Urothelium cell line (cell line): ENCODE results near the gene EIF4G3.
"Not testable (repeated sequence)": the region's sequence is repeated elsewhere in the genome, so short reads cannot be mapped to it uniquely, and the experiment has no call there.

Experiments
- DNase-seq: peaks from one replicate; pipeline ENCODE4 v3.0.0; 2011; ENCODE audit warnings: low spot score, mixed read lengths
- FAIRE-seq: peaks from 2 replicates; lab custom pipeline; 2011; peaks lifted over from hg19 to GRCh38; lab: Jason Lieb, UNC

The EIF4G3 gene

DNA sequence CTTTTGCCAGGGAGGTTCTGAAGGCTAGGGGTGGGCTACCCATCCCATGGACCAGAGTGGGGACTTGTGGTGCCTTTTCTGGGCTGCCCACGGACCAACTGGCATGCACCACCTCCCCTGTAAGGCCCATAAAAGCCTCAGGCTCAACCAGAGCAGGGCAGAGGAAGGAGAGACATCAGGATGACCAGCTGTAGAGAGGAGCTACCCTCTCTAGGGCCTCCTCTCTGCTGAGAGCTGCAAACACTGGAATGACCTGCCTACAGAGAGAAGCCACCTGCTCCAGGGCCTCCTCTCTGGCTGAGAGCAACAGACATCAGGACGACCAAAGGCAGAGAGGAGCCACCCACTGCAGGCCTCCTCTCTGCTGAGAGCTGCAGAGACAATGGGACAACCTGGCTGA is 140.9 kb downstream of the EIF4G3 start:
- no peak for DNase-seq
- no peak for FAIRE-seq

- FAIRE-seq = no peak
- DNase-seq = no peak
Observed at GRCh38 chr1:21034725-21035628, 141.7 kb downstream of the EIF4G3 start.

DNA sequence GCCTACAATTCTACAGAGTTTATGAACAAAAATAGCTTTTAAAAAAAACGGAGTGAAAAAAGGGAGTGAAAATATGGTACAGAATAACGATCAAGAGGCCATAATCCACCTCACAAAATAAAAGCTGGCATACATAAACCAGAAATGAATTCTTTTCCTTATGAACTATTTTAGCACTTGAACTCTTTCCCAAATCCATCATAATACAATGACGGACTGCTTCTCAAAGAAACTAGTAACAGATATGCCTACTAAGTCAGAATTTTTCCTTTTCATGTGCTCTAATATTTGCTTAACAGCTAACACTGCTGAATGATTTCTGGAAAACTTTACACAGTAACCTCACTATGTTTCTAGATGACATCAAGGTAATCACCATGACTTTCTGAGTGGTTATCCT is 144.0 kb downstream of the EIF4G3 start:
- DNase-seq = no peak
- no peak for FAIRE-seq

- no peak for FAIRE-seq
- no peak for DNase-seq
Observed at GRCh38 chr1:21030181-21030580, 146.5 kb downstream of the EIF4G3 start.

DNA sequence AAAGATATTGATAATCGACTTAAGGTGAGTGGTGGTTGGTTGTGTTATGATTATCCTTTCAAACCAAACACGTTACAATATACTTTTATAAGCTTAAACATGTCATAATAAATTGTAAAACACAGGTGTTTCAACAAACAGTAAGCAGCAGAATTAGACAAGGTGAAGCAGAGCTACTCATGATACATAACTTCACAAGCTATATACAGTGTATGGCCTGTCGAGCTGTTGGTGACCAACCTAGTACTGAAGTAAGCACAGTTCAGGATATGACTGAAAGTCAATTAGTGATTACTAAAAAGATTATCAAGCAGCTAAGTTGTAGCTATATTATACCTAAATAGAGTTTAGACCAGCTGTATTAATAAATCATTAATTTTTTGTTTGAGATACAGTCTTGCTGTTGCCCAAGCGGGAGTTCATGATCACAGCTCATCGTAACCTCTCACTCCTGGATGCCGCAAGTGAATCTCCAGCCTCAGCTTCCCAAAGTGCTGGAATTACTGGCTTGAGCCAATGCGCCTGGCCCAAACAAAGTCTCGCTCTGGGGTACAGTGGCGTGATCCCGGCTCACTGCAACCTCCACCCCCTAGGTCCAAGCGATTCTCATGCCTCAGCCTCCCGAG is 148.1 kb downstream of the EIF4G3 start:
- FAIRE-seq (no peak), DNase-seq (no peak)

DNA sequence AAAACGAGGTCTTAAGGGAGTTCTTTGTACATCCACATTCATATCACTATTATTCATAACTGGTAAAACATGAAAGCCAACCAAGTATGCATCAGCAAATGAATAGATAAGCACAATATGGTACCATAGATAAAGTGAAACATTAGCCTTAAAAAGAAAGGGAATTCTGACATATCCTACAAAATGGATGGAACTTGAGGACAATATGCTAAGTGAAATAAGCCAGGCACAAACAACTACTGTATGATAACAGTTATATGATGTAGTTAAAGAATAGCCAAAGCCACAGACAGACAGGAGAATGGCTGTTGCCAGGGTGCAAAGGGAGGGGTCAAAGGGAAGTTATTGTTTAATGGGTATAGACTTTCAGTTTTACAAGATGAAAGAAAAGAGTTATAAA is 148.9 kb downstream of the EIF4G3 start:
- DNase-seq = no peak
- FAIRE-seq = no peak

GRCh38 chr1:21024918-21025317 is 151.8 kb downstream of the EIF4G3 start:
- DNase-seq = no peak
- FAIRE-seq = no peak

GRCh38 chr1:21024136-21024896 is 152.4 kb downstream of the EIF4G3 start:
- not testable (repeated sequence) for DNase-seq, FAIRE-seq

DNA sequence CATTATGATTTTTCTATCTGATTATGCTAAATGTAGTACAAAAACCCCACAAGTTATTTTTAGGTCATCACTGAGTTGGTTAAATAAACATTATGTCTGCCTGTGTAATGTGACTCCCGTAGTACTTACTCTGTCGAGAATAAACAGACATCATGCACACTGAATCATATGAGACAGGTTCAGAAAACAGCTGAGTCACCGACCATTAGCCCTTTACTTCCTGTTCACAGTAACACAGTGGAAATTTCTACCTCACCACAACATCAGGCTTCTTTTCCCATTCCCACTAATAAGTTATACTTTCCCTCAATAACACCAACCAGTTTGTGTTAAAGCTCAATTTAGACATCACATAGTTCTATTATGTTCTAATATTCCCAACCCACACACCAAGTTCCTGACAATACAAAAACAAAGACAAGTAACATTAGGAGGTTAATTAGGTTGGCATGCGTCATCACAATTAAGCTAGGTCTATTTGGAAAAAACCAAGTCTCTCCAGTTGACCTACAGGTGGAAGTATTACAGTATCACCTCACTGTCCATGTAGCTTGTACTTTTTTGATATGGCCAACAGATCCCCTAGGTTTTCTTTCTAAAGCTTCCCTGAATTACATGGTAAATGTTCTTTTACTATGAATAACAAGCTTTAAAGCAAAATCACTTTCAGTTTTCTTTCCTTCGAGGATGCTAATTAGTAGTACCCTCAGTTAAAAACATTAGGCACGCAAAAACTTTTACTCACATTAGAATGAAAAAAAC is 154.2 kb downstream of the EIF4G3 start:
- DNase-seq (peak; percentile 80), FAIRE-seq (no peak)

DNA sequence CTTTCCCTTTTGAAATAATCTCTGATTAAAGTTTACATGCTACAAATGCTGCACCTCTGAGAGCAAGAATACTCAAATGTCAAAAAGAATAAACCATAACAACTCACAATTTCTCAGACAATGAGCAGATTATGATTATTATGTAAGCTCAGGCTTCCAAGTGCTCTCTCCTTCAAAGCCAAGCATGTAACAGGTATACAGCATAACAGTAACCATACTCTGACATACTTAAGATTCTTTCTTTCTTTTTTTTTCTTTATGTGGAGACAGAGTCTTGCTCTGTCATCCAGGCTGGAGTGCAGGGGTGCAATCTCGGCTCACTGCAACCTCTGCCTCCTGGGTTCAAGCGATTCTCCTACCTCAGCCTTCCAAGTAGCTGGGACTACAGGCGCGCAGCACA is 155.4 kb downstream of the EIF4G3 start:
- FAIRE-seq = no peak

DNA sequence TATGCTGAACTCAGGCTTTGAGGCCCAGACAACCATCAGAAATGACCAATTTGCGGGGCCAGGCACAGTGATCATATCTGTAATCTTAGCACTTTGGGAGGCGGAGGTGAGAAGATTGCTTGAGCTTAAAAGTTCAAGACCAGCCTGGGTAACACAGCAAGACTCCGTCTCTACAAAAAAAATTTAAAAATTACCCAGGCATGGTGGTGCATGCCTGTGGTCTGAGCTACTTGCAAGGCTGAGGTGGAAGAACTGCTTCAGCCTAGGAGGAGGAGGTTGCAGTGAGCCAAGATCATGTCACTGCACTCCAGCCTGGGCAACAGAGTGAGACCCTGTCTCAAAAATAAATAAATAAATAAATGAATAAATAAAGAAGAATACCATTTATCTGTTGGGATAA is 156.5 kb downstream of the EIF4G3 start:
- FAIRE-seq (no peak), DNase-seq (no peak)

More for the DNA sequence above, 155.4 kb downstream of the EIF4G3 start:
- DNase-seq = no peak

GRCh38 chr1:21018673-21019072 is 158.0 kb downstream of the EIF4G3 start:
- no peak for FAIRE-seq
- no peak for DNase-seq

DNA sequence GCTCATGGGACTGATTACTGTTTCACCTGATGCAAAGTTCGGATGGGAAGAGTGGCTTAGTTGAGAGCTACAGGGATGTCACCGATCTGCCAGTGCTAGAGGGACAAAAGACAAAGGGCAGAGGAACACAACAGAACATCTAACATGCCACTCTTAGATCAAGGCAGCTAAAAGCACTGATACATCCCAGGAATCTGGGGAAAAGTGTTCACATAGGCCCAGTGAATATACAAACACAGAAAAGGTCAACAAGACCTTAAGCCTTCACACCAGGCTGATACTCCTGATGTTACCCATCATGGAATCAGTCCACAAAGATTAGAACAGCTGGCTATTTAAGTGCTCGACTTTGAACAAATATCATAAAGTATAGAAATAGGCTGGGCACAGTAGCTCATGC is 163.2 kb downstream of the EIF4G3 start:
- FAIRE-seq = no peak
- no peak for DNase-seq

DNA sequence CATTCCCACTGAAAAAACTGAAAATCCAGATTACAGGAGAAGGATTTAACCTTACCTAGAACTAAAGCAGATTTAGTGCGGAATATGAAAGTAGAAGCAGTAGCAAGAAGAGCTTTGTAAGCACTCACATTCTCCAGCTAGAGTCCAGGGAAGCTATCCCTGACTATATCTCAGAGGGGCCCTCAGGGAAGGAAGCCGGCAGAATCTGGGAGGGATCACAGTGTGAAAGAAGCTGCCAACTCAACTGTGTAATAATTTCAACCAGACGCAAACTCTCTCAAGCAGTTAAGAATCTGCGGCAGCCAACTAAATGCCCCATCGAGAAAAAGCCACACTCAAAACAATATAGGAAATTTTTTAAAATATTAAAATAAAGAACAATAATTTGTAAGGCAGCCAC is 163.8 kb downstream of the EIF4G3 start:
- FAIRE-seq (no peak), DNase-seq (no peak)

DNA sequence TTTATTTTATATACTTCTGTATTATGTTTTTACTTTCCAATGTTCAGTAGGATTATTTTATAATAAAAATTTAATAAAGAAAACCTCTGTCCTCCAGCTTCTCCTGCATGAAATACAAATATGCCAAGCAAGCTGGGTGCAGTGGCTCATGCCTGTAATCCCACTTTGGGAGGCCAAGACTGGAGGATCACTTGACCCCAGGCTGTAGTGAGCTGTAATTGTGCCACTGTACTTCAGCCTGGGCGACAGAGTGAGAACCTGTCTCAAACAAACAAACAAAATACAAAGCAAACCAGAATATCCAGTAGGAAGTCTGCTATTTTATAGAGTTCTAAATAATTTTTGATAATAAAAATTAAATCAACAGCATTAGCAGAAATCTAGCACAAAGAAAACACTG is 168.8 kb downstream of the EIF4G3 start:
- FAIRE-seq (no peak), DNase-seq (no peak)

DNA sequence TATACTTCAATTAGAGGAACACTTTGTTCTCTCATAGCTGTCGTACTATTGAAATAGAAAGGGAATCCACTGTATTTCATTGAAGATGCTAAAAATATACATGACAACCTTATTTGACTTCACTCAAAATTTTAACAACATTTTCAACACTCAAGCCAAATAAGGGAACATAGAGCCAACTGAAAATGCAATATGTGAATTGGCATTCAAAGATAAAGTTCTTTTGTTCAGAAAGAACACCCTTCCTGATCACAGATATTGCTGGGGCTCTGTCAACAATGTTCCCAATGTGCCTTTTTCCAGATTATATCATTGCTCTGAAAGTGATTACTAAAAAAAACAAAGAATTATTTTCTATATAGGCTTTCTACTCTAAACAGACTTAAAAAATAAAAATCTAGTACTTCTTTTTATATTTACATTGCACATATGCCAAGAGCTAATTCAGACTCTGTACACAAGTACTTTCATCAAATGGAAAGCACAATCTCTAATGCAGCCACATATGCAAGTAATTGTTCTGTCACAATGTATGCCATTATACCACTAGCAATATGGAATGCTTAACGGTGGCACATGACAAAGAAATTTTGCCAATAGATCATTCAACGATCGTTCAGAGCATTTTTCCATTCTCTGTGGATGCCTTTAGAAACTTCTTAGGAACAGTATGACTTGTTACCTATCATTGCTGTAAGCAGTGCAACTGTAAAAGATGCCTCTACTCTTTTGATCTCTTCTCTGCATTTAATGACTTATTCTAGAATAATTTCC is 171.0 kb downstream of the EIF4G3 start:
- FAIRE-seq (no peak), DNase-seq (no peak)

DNA sequence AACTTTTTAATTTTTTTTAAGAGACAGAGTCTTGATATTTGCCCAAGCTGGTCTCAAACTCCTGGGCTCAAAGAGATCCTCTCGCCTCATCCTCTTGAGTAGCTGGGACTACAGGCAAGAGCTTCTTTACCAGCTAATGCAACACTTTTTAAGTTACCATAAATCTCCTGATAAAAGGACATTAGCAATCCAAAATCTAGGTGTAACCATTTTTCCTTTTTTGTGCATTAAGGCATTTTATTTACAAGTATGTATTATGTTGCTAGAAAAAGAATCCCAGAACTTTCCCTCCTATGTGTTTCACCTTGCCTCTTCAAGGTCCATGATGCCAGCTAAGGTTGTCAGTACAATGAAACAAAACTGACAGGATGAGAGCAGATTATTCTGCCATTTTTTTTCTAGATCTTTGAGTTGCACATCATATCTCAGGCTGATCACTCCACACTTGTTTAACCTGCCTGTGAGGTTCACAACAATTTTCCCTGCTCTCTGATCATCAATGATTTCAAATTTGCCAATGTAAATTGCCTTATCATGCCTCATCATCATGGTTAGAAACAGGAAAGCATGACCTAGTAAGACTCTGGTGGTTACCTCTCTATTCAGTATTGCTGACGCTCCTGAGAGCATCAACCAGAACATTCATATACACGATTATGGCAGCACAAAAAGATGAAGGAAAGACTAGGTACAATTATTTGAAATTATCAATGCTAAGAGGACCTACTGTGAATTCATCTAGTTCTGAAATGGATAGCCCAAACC is 173.2 kb downstream of the EIF4G3 start:
- FAIRE-seq (no peak), DNase-seq (no peak)

DNA sequence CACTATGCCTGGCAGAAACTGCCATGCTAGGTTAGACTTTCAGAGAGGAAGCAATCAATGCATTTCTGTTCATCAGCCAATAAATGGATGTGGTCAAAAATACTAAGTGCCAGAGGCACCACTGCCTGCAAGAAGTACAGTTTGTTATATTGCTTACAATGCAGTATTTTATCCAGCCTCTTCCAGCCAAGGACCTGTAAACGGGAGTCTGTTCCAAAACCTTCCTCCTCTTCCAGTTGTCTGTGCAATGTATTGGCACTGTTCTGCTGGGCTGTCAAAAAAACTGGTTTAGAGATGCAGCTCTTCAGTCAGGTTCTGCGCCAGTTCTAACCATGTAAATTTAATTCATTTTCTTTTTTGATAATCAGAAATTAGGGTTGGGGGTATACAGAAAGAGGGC is 175.7 kb downstream of the EIF4G3 start:
- FAIRE-seq (no peak), DNase-seq (no peak)

DNA sequence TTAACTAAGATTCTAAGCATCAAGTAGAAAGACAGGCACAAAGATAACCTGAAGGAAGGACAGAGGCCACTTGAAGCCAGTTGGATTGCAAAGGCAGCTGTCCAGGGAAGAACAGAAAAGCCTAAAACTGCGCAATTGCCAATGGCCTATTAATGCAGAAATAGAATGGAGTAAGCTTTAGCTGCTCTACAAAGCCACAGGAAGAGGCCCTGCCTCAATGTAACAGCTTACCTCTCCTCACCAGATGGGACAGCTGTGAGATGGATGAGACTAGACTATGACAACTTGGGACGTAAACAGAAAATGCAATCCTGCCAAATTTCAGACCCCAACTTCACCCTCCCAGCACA is 176.5 kb downstream of the EIF4G3 start:
- FAIRE-seq = no peak
- DNase-seq = no peak
